Activated B cell treated with CpG ODN at 0.5 μM for 24 hours (primary cell): ENCODE data around the gene COMMD1. TPM values are rescaled to one million over a fixed set of nuclear protein-coding genes. Genes with fewer than 3 reads are reported as not detected.
"Not testable (repeated sequence)": the region's sequence is repeated elsewhere in the genome, so short reads cannot be mapped to it uniquely, and the experiment has no call there.

Experiments
- ATAC-seq: fragments of 200-7000 bp; cut with Tn5 transposase; one replicate; pipeline ENCODE4 v1.10.0; 2021; ENCODE audit warnings: low read depth, mild to moderate bottlenecking, moderate library complexity
- CTCF ChIA-PET: fragments of 350-600 bp; sonication (Branson Sonifier 250); formaldehyde crosslinking; loops from one replicate; lab custom pipeline; 2021; ENCODE audit warnings: antibody characterized with exemption; lab: Charles Lee
- POLR2A ChIA-PET: fragments of 350-600 bp; sonication (Branson Sonifier 250); formaldehyde crosslinking; loops from one replicate; lab custom pipeline; 2021; ENCODE audit warnings: antibody characterized with exemption; lab: Charles Lee
- DNase-seq: peaks from one replicate; pipeline ENCODE4 v3.0.0; 2022
- H3K27ac Mint-ChIP-seq: one replicate; pipeline ENCODE4 v1.8.0; 2020; ENCODE audit warnings: mixed read lengths
- H3K27me3 Mint-ChIP-seq: one replicate; pipeline ENCODE4 v1.8.0; 2021; ENCODE audit warnings: mixed read lengths
- H3K36me3 Mint-ChIP-seq: one replicate; pipeline ENCODE4 v1.8.0; 2021; ENCODE audit warnings: low read depth, mixed read lengths
- H3K4me1 Mint-ChIP-seq: one replicate; pipeline ENCODE4 v1.8.0; 2021; ENCODE audit warnings: mixed read lengths
- H3K4me3 Mint-ChIP-seq: one replicate; pipeline ENCODE4 v1.8.0; 2020; ENCODE audit warnings: mild to moderate bottlenecking, mixed read lengths
- H3K9me3 Mint-ChIP-seq: one replicate; pipeline ENCODE4 v1.8.0; 2020; ENCODE audit warnings: mixed read lengths
- intact Hi-C: fragments of 100-400 bp; cut with micrococcal nuclease; formaldehyde crosslinking; loops from one replicate; pipeline ENCODE4 v1.15.1; 2024
- total RNA-seq: library from RNA; stranded (reverse); gene quantifications from 2 replicates; pipeline ENCODE4 v1.2.3, GENCODE V29; 2022
- TF ChIP-seq, protein P1 (sequence below): fragments of 200-600 bp; IDR thresholded peaks from one replicate; pipeline ENCODE4 v1.8.0; 2022; ENCODE audit warnings: antibody characterized with exemption, mild to moderate bottlenecking

Gene COMMD1
- 36.8 and 37.1 TPM in 2 replicates for total RNA-seq

- Mint-ChIP-seq H3K4me1 (peaks cover 11% of the 10 kb centered on the region), H3K4me3 (peak within 1 kb of the TSS; percentile 97), H3K27ac (peak within 1 kb of the TSS; percentile 86), H3K9me3 (no peaks in the 10 kb centered on the region), H3K36me3 (peaks cover 8% of the 10 kb centered on the region), H3K27me3 (no peaks in the 10 kb centered on the region)
- intact Hi-C loops: loop anchor here (1.0 to 5.0 kb wide), 6 partner anchors 17 to 1682 kb away; partner anchors contain the start of genes B3GNT2, CCT4, EHBP1 and MDH1
- TF ChIP-seq, protein P1, sequence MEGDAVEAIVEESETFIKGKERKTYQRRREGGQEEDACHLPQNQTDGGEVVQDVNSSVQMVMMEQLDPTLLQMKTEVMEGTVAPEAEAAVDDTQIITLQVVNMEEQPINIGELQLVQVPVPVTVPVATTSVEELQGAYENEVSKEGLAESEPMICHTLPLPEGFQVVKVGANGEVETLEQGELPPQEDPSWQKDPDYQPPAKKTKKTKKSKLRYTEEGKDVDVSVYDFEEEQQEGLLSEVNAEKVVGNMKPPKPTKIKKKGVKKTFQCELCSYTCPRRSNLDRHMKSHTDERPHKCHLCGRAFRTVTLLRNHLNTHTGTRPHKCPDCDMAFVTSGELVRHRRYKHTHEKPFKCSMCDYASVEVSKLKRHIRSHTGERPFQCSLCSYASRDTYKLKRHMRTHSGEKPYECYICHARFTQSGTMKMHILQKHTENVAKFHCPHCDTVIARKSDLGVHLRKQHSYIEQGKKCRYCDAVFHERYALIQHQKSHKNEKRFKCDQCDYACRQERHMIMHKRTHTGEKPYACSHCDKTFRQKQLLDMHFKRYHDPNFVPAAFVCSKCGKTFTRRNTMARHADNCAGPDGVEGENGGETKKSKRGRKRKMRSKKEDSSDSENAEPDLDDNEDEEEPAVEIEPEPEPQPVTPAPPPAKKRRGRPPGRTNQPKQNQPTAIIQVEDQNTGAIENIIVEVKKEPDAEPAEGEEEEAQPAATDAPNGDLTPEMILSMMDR: no peak
- ATAC-seq (peak; percentile 100), DNase-seq (peak; percentile 78)
- POLR2A ChIA-PET: interaction anchor here (0.5 to 1.1 kb wide), 5 partner anchors 17 to 460 kb away, joined by 3 to 13 read pairs (median 6); partner anchors contain the start of gene XPO1
- CTCF ChIA-PET: interaction anchor here (0.8 kb wide), 2 partner anchors 12 to 883 kb away, joined by 3 read pairs; no protein-coding TSS in a partner anchor
Observed at GRCh38 chr2:61905372-61906185, at the start of gene COMMD1. COMMD1 (plus strand) TSS chr2:61905674; CDS start chr2:61905679, 5 bp downstream.

DNA sequence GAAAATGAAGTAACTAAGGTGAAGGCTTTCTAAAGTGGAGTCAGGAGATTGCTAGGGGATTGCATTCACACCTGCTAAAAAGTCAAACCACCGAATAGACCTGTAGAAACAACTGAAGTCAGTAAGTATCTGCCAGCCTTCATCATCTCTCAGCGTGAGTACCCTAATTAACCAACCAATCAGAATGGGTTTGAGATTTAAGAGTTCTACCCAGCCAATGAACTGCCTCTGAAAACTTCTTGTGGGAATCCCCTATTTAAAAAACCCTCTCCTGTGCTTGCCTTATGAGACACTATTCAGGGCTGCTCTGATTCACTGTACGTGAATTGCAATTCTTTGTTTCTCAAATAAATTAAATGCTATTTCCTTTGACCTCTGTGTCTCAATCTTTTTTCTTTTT, 48.2 kb upstream of the COMMD1 start:
- no peak for ATAC-seq
- Mint-ChIP-seq H3K4me3 (no peak overlapping the region), H3K27me3 (no peaks in the 10 kb centered on the region), H3K4me1 (peaks cover 19% of the 10 kb centered on the region), H3K9me3 (peaks cover 4% of the 10 kb centered on the region), H3K27ac (no peak overlapping the region), H3K36me3 (peaks cover 14% of the 10 kb centered on the region)
- no peak for DNase-seq
- ChIA-PET CTCF (no interaction called here), POLR2A (no interaction called here)
- TF ChIP-seq, protein P1: no peak
- intact Hi-C loops: loop anchor here (10.0 kb wide), 1 partner anchor 848 kb away; the partner anchor contains the start of gene EHBP1

- TF ChIP-seq, protein P1: no peak
- no peak overlapping the region for H3K27ac Mint-ChIP-seq
- H3K9me3 Mint-ChIP-seq: peaks cover 6% of the 10 kb centered on the region
- no peaks in the 10 kb centered on the region for H3K4me1 Mint-ChIP-seq
- DNase-seq: no peak
- H3K4me3 Mint-ChIP-seq: no peak overlapping the region
- ChIA-PET POLR2A (no interaction called here), CTCF (no interaction called here)
- intact Hi-C loops: no loop called here
- ATAC-seq: no peak
- no peaks in the 10 kb centered on the region for H3K27me3 Mint-ChIP-seq
- H3K36me3 Mint-ChIP-seq: peaks cover 37% of the 10 kb centered on the region
Observed at GRCh38 chr2:61862085-61862484, 43.4 kb upstream of the COMMD1 start.

- intact Hi-C loops, H3K4me1 Mint-ChIP-seq, DNase-seq, CTCF ChIA-PET, H3K9me3 Mint-ChIP-seq, H3K27me3 Mint-ChIP-seq, H3K27ac Mint-ChIP-seq, H3K4me3 Mint-ChIP-seq, ATAC-seq: not testable (repeated sequence)
- H3K36me3 Mint-ChIP-seq: peaks cover 75% of the 10 kb centered on the region
- POLR2A ChIA-PET: interaction anchor here (0.6 to 0.7 kb wide), 2 partner anchors 12 to 1098 kb away, joined by 3 read pairs; partner anchors contain the start of gene FAM161A
Observed at GRCh38 chr2:61866482-61867089, 38.9 kb upstream of the COMMD1 start.

GRCh38 chr2:61876400-61876799, 29.1 kb upstream of the COMMD1 start:
- ATAC-seq (no peak), DNase-seq (no peak)
- CTCF ChIA-PET: no interaction called here

More at GRCh38 chr2:61876400-61876799, 29.1 kb upstream of the COMMD1 start:
- Mint-ChIP-seq H3K4me1 (no peaks in the 10 kb centered on the region), H3K4me3 (no peak overlapping the region), H3K27ac (no peak overlapping the region), H3K36me3 (peaks cover 86% of the 10 kb centered on the region), H3K9me3 (no peaks in the 10 kb centered on the region), H3K27me3 (no peaks in the 10 kb centered on the region)
- TF ChIP-seq, protein P1: no peak
- intact Hi-C loops: no loop called here
- POLR2A ChIA-PET: no interaction called here
